A673 (cell line): ENCODE results near the gene CCDC83.

Source experiments
- CTCF ChIP-seq: fragments of 300-800, 200-600 bp; sonication (generic); conservative IDR thresholded peaks from 2 replicates; pipeline ENCODE4 v1.5.1; 2017; ENCODE audit warnings: low read depth, mild to moderate bottlenecking, antibody characterized with exemption, low read length, moderate library complexity, mixed read lengths
- EZH2 ChIP-seq: fragments of 200-600 bp; sonication (generic); IDR thresholded peaks from 2 replicates; pipeline ENCODE4 v1.6.1; 2017; ENCODE audit warnings: borderline replicate concordance, low read depth, mild to moderate bottlenecking, mixed read lengths, antibody characterized with exemption, low read length; ENCODE audit not compliant: poor library complexity, severe bottlenecking

DNA sequence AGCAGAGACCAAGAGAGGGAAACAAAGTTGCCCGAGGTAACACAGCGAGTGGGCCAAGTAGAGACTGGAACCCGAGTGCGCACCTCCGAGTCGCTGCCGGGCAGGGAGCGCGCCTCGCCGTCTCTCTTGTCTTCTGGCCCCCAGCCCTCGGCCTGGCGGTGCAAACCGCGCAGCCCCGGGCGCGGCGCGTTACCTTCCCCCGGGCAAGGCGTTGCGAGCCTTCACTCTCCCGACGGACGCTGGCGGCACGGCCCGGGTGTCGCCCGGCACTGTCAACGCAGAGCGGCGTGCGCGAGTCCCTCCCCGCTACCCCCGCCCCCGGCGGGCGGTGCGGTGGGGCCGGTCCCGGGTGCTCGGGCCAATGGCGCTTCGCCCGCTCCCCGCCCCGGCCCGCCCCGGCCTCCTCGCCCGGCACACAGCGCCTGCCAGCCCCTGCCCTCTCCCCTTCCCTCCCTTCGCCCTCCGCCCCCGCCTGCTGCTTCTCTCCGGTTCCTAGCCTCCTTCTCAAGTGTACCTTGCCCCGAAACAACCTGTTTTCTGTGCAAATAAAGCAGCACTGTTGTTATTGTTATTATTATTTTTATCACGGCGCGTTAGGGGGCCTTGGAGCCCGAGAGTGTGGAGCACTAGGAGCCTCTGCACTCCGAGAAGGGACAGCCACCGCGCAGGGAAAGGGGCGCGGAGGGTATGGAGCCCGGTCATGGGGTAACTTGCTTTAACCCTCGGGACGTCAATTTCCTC, 44.1 kb upstream of the CCDC83 start, which contains the start of gene SYTL2:
- TF ChIP-seq CTCF, result no peak
- no peak for TF ChIP-seq EZH2
